Rectal smooth muscle tissue (tissue), 1 donor: Measurements from ENCODE around the gene MYCBP2.
"Not testable (repeated sequence)": the region's sequence is repeated elsewhere in the genome, so short reads cannot be mapped to it uniquely, and the experiment has no call there.

ENCODE experiments used
- H3K27ac ChIP-seq: one replicate; pipeline ENCODE4 v1.7.0; 2013; ENCODE audit warnings: low read depth, low read length, inconsistent platforms
- H3K27me3 ChIP-seq: one replicate; pipeline ENCODE4 v1.7.0; 2013; ENCODE audit warnings: low read length; ENCODE audit not compliant: control insufficient read depth, insufficient read depth
- H3K36me3 ChIP-seq: one replicate; pipeline ENCODE4 v1.7.0; 2013; ENCODE audit warnings: low read length; ENCODE audit not compliant: control insufficient read depth, insufficient read depth
- H3K4me1 ChIP-seq: one replicate; pipeline ENCODE4 v1.7.0; 2013; ENCODE audit warnings: low read length; ENCODE audit not compliant: control insufficient read depth, insufficient read depth
- H3K4me3 ChIP-seq: one replicate; pipeline ENCODE4 v1.7.0; 2013; ENCODE audit warnings: low read length
- H3K9ac ChIP-seq: one replicate; pipeline ENCODE4 v1.7.0; 2013; ENCODE audit warnings: low read length

MYCBP2 gene

GRCh38 chr13:77269141-77269540 lies 57.8 kb downstream of the MYCBP2 start:
- no peaks in the 10 kb centered on the region for H3K27me3 ChIP-seq
- H3K9ac ChIP-seq = no peak overlapping the region
- no peak overlapping the region for H3K27ac ChIP-seq
- H3K36me3 ChIP-seq = peaks cover 7% of the 10 kb centered on the region
- no peaks in the 10 kb centered on the region for H3K4me1 ChIP-seq
- H3K4me3 ChIP-seq = no peak overlapping the region

GRCh38 chr13:77267362-77267761 lies 59.5 kb downstream of the MYCBP2 start:
- H3K36me3 ChIP-seq = peaks cover 7% of the 10 kb centered on the region

GRCh38 chr13:77265336-77265735 lies 61.6 kb downstream of the MYCBP2 start:
- Histone ChIP-seq H3K4me3 (no peak overlapping the region), H3K27me3 (no peaks in the 10 kb centered on the region), H3K27ac (no peak overlapping the region), H3K9ac (no peak overlapping the region), H3K36me3 (peaks cover 3% of the 10 kb centered on the region), H3K4me1 (no peaks in the 10 kb centered on the region)

More at GRCh38 chr13:77267362-77267761, 59.5 kb downstream of the MYCBP2 start:
- Histone ChIP-seq H3K27me3 (no peaks in the 10 kb centered on the region), H3K9ac (no peak overlapping the region), H3K4me1 (no peaks in the 10 kb centered on the region), H3K27ac (no peak overlapping the region), H3K4me3 (no peak overlapping the region)

- H3K4me1 ChIP-seq = no peaks in the 10 kb centered on the region
- H3K27me3 ChIP-seq = no peaks in the 10 kb centered on the region
- H3K36me3 ChIP-seq = no peaks in the 10 kb centered on the region
- no peak overlapping the region for H3K9ac ChIP-seq
- H3K4me3 ChIP-seq = no peak overlapping the region
- H3K27ac ChIP-seq = no peak overlapping the region
These were observed 64.7 kb downstream of the MYCBP2 start for GRCh38 chr13:77262198-77262597.

DNA sequence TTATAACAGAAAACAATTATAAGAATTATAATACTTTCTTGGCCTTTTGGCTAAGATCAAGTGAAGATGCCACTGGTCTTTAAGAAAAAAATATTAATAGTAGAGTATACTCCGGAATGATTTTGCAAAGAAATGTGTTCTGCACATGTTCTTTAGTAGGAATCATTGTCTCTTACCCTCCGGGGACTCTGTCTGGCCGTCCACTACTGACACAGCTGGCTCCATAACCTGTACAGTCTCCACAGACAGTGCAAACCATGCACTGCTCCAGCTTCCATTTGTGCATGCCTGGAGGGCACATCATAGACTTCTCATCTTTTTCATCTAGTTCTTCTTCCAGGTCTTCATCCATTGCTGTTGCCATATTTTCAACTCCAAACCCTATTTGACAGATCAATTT lies 75.9 kb downstream of the MYCBP2 start:
- no peaks in the 10 kb centered on the region for H3K4me1 ChIP-seq
- H3K4me3 ChIP-seq = no peak overlapping the region
- peaks cover 3% of the 10 kb centered on the region for H3K36me3 ChIP-seq
- H3K9ac ChIP-seq = no peak overlapping the region
- no peaks in the 10 kb centered on the region for H3K27me3 ChIP-seq
- no peak overlapping the region for H3K27ac ChIP-seq

- not testable (repeated sequence) for H3K27me3 ChIP-seq, H3K4me3 ChIP-seq, H3K36me3 ChIP-seq, H3K4me1 ChIP-seq, H3K9ac ChIP-seq, H3K27ac ChIP-seq
These were observed 81.7 kb downstream of the MYCBP2 start for GRCh38 chr13:77245224-77245623.

- no peak overlapping the region for H3K27ac ChIP-seq
- no peak overlapping the region for H3K4me3 ChIP-seq
- H3K9ac ChIP-seq = no peak overlapping the region
- H3K27me3 ChIP-seq = no peaks in the 10 kb centered on the region
- no peaks in the 10 kb centered on the region for H3K36me3 ChIP-seq
- no peaks in the 10 kb centered on the region for H3K4me1 ChIP-seq
These were observed 87.6 kb downstream of the MYCBP2 start for GRCh38 chr13:77239312-77239711.

DNA sequence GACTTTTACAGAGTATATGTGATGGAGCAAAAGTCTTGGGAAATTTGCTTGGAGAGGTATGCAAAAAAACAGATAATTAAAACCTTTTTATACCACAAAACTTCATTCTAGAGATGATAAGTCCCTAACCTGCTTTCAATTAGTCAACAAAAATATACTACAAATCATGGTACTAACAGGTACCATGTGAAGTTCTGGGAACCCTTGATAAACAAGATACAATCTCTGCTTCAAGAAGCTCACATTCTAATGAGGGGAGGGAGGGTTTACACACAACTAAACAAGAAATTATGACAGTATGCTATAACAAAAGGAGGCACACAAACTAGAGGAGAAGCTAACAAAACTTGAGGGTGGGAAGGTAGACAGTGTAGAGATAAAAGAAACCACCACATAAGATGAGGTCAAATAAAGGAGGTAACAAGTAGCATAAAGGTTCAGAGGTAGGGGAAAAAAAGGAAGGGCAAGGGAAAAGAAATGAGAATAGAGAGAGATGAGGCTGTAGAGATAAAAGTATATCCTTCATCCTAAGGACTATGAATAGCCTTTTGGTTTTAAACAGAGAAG lies 91.4 kb downstream of the MYCBP2 start:
- H3K9ac ChIP-seq = no peak overlapping the region

GRCh38 chr13:77233159-77233558 lies 93.7 kb downstream of the MYCBP2 start:
- no peaks in the 10 kb centered on the region for H3K36me3 ChIP-seq
- H3K4me1 ChIP-seq = no peaks in the 10 kb centered on the region
- H3K9ac ChIP-seq = no peak overlapping the region
- H3K27me3 ChIP-seq = no peaks in the 10 kb centered on the region
- no peak overlapping the region for H3K27ac ChIP-seq
- no peak overlapping the region for H3K4me3 ChIP-seq

More for the DNA sequence above, 91.4 kb downstream of the MYCBP2 start:
- Histone ChIP-seq H3K27ac (no peak overlapping the region), H3K36me3 (no peaks in the 10 kb centered on the region), H3K4me1 (no peaks in the 10 kb centered on the region), H3K4me3 (no peak overlapping the region), H3K27me3 (no peaks in the 10 kb centered on the region)

DNA sequence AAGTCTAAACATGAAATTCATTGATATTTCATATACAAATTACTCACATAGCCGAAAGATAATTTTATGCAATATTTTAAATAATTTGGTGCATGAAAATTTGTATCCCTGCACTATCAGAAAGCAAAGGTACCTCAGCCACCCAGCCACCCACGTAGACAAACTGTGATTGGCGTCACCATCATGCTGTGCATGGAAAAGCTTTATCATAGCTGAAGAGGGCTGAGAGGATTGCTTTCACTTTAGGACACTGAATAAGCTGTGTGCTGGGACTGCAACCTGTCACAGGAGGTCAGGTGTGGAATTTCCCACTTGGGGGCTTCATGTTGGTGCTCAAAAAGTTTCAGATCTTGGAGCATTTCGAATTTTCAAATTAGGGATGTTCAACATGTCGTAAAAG lies 96.3 kb downstream of the MYCBP2 start:
- Histone ChIP-seq H3K27me3 (no peaks in the 10 kb centered on the region), H3K36me3 (no peaks in the 10 kb centered on the region), H3K4me3 (no peak overlapping the region), H3K27ac (no peak overlapping the region), H3K9ac (no peak overlapping the region), H3K4me1 (no peaks in the 10 kb centered on the region)

GRCh38 chr13:77225946-77226345 lies 100.9 kb downstream of the MYCBP2 start:
- Histone ChIP-seq H3K27ac (no peak overlapping the region), H3K9ac (no peak overlapping the region), H3K27me3 (no peaks in the 10 kb centered on the region), H3K4me1 (no peaks in the 10 kb centered on the region), H3K4me3 (no peak overlapping the region), H3K36me3 (no peaks in the 10 kb centered on the region)

DNA sequence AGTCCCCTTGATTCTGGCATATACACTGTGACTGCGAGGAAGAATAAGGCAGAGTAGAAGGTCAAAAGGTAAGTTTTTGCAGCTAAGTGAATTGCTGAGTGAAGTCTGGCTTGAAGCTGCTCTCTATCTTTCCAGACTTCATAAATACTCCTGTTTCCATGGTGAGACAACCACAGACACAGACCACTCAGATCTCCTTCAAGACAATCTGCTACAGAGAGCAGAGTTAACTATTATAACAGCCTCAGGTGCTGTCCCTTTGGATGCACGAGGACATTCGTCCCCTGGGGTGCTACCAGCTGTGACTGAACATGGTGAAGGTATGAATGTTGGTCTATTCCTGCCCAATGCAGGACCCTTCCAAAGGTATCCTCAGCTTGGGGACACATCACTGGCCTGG lies 104.0 kb downstream of the MYCBP2 start:
- H3K36me3 ChIP-seq = no peaks in the 10 kb centered on the region

DNA sequence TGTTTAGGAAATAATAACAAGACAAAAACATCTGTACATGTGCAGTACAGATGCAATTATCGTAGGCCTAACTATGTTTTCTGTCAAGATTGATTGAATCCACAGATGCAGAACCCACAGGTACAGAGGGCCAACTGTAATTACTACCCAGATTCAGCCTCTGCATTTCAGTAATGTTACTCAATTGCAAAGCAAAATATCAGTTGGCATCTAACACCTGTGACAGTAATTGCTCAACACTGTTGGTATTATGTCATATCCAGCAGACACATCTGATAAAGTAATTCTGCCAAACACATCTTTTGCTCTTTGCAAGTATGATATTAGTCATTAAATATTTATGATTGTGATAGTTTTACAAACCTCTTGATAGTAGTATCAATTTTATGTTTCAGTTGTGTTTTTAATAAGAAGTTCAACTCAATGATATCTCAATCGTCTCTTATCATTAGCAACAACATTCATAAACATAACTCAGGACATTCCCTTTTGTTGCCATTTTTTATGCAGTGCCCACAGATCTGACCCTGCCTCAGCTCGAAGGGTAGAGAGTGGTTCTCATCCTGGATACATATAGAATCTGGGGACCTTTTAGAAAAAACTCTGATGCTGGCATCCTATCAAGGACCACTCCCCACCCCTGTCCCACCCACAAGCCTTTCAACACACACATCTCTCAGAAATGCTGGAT lies 104.7 kb downstream of the MYCBP2 start:
- no peaks in the 10 kb centered on the region for H3K27me3 ChIP-seq
- H3K4me1 ChIP-seq = no peaks in the 10 kb centered on the region
- no peak overlapping the region for H3K27ac ChIP-seq
- no peak overlapping the region for H3K4me3 ChIP-seq
- no peaks in the 10 kb centered on the region for H3K36me3 ChIP-seq
- H3K9ac ChIP-seq = no peak overlapping the region

More for the DNA sequence above, 104.0 kb downstream of the MYCBP2 start:
- Histone ChIP-seq H3K4me3 (no peak overlapping the region), H3K9ac (no peak overlapping the region), H3K27ac (no peak overlapping the region), H3K4me1 (no peaks in the 10 kb centered on the region), H3K27me3 (no peaks in the 10 kb centered on the region)
